H1 (cell line): Measurements from ENCODE around the gene MYBPH. TPM values are rescaled to one million over a fixed set of nuclear protein-coding genes. Genes with fewer than 3 reads are reported as not detected.

ENCODE experiments used
- CTCF ChIA-PET: fragments of 300-600 bp; sonication (Branson Sonifier 250); formaldehyde crosslinking; loops from one replicate; lab custom pipeline; 2021; ENCODE audit not compliant: partially characterized antibody; lab: Charles Lee
- POLR2A ChIA-PET: fragments of 300-600 bp; sonication (Branson Sonifier 250); formaldehyde crosslinking; loops from one replicate; lab custom pipeline; 2021; ENCODE audit warnings: inconsistent platforms; ENCODE audit not compliant: partially characterized antibody; lab: Charles Lee
- DNase-seq, 2 experiments: peaks; one replicate each; pipeline versions ENCODE4 v3.0.0 to v3.0.0-alpha.2; 2010 to 2022; ENCODE audit warnings: low spot score in 2 of 2, low read depth in 1 of 2, mixed read lengths in 1 of 2
- FAIRE-seq: peaks from 2 replicates; lab custom pipeline; 2011; peaks lifted over from hg19 to GRCh38; lab: Jason Lieb, UNC
- H2AFZ ChIP-seq: 2 replicates; pipeline ENCODE4 v1.8.1; 2012; ENCODE audit warnings: low read length, inconsistent platforms
- H2AK5ac ChIP-seq: 2 replicates; pipeline ENCODE4 v1.6.1; 2013; ENCODE audit warnings: low read depth, low read length
- H2BK120ac ChIP-seq: replicated peaks from 2 replicates; pipeline ENCODE3; 2013; ENCODE audit warnings: low read depth, low read length, inconsistent platforms
- H2BK12ac ChIP-seq: 2 replicates; pipeline ENCODE4 v1.6.1; 2013; ENCODE audit warnings: low read depth, low read length
- H2BK15ac ChIP-seq: 2 replicates; pipeline ENCODE4 v1.6.1; 2013; ENCODE audit warnings: low read length
- H2BK20ac ChIP-seq: 2 replicates; pipeline ENCODE4 v1.6.1; 2013; ENCODE audit warnings: low read length
- H2BK5ac ChIP-seq: 2 replicates; pipeline ENCODE4 v1.6.1; 2013; ENCODE audit warnings: low read depth, low read length
- H3K14ac ChIP-seq: 2 replicates; pipeline ENCODE4 v1.6.1; 2013; ENCODE audit warnings: inconsistent platforms; ENCODE audit not compliant: insufficient read length
- H3K18ac ChIP-seq: 2 replicates; pipeline ENCODE4 v1.6.1; 2013; ENCODE audit warnings: low read length; ENCODE audit errors: extremely low read depth
- H3K23ac ChIP-seq: 2 replicates; pipeline ENCODE4 v1.6.1; 2013; ENCODE audit warnings: inconsistent platforms; ENCODE audit not compliant: insufficient read length
- H3K23me2 ChIP-seq: 2 replicates; pipeline ENCODE4 v1.6.1; 2013; ENCODE audit warnings: low read depth, low read length
- H3K27ac ChIP-seq: 2 replicates; pipeline ENCODE4 v1.6.1; 2011; ENCODE audit warnings: low read depth, low read length, inconsistent platforms
- H3K27me3 ChIP-seq, 4 experiments: replicated peaks in 1 of 4; 1 replicate in 1 of 4; 2 replicates in 3 of 4; pipeline versions ENCODE4 v1.6.1 to v1.8.1; 2011 to 2013; ENCODE audit warnings: low read length in 3 of 4, mild to moderate bottlenecking in 3 of 4, inconsistent platforms in 2 of 4, mixed read lengths in 2 of 4, moderate library complexity in 1 of 4; ENCODE audit not compliant: control insufficient read depth in 3 of 4, insufficient read depth in 3 of 4; ENCODE audit errors: extremely low read depth in 1 of 4
- H3K36me3 ChIP-seq, 4 experiments: 2 replicates each; pipeline versions ENCODE4 v1.6.1 to v1.8.1; 2011 to 2013; ENCODE audit warnings: mild to moderate bottlenecking in 4 of 4, low read length in 3 of 4, moderate library complexity in 2 of 4, control low read depth in 1 of 4, inconsistent platforms in 1 of 4; ENCODE audit not compliant: insufficient read depth in 4 of 4, control insufficient read depth in 2 of 4
- H3K4ac ChIP-seq: replicated peaks from 2 replicates; pipeline ENCODE3; 2013; ENCODE audit warnings: low read length, low read depth, mixed read lengths, inconsistent platforms; ENCODE audit not compliant: insufficient read length
- H3K4me1 ChIP-seq, 4 experiments: replicated peaks in 1 of 4; 1 replicate in 1 of 4; 2 replicates in 3 of 4; pipeline versions ENCODE4 v1.6.1 to v1.8.1; 2011 to 2013; ENCODE audit warnings: low read length in 3 of 4, inconsistent platforms in 2 of 4, mixed read lengths in 1 of 4; ENCODE audit not compliant: insufficient read depth in 4 of 4, control insufficient read depth in 3 of 4
- H3K4me2 ChIP-seq, 2 experiments: 2 replicates each; pipeline versions ENCODE4 v1.6.1 to v1.8.1; 2011 to 2013; ENCODE audit warnings: low read depth in 2 of 2, low read length in 2 of 2, control low read depth in 1 of 2, inconsistent platforms in 1 of 2, mild to moderate bottlenecking in 1 of 2; ENCODE audit not compliant: insufficient read depth in 1 of 2
- H3K4me3 ChIP-seq, 4 experiments: fragments of 200-600, 300-600 bp in 1 of 4; sonication (generic), shearing (Covaris generic), sonication (Bioruptor Twin) in 1 of 4; 2 replicates each; pipeline versions ENCODE4 v1.5.1 to v1.8.1; 2011 to 2016; ENCODE audit warnings: low read length in 4 of 4, low read depth in 3 of 4, control low read depth in 2 of 4, inconsistent platforms in 2 of 4, mild to moderate bottlenecking in 2 of 4, mixed read lengths in 1 of 4, moderate library complexity in 1 of 4; ENCODE audit not compliant: insufficient read depth in 2 of 4; ENCODE audit errors: extremely low read depth in 1 of 4
- H3K56ac ChIP-seq: replicated peaks from 2 replicates; pipeline ENCODE3; 2013; ENCODE audit warnings: low read depth, mild to moderate bottlenecking, mixed read lengths, low read length, inconsistent platforms; ENCODE audit not compliant: insufficient read length
- H3K79me1 ChIP-seq: 2 replicates; pipeline ENCODE4 v1.6.1; 2013; ENCODE audit warnings: low read depth, low read length, control low read depth
- H3K79me2 ChIP-seq, 2 experiments: 2 replicates each; pipeline versions ENCODE4 v1.6.1 to v1.8.1; 2012 to 2013; ENCODE audit warnings: low read length in 2 of 2, mild to moderate bottlenecking in 2 of 2, inconsistent platforms in 1 of 2; ENCODE audit not compliant: insufficient read depth in 2 of 2, control insufficient read depth in 1 of 2
- H3K9ac ChIP-seq, 4 experiments: replicated peaks in 1 of 4; 1 replicate in 1 of 4; 2 replicates in 3 of 4; pipeline versions ENCODE4 v1.6.1 to v1.8.1; 2011 to 2013; ENCODE audit warnings: low read depth in 3 of 4, low read length in 3 of 4, control low read depth in 2 of 4, mild to moderate bottlenecking in 2 of 4, moderate library complexity in 2 of 4, inconsistent platforms in 1 of 4; ENCODE audit errors: extremely low read depth in 1 of 4
- H3K9me3 ChIP-seq, 2 experiments: 2 replicates each; pipeline versions ENCODE4 v1.6.1 to v1.8.1; 2012 to 2013; ENCODE audit warnings: mild to moderate bottlenecking in 2 of 2, moderate library complexity in 2 of 2, control low read depth in 1 of 2, inconsistent platforms in 1 of 2, low read depth in 1 of 2, low read length in 1 of 2, mixed read lengths in 1 of 2; ENCODE audit not compliant: insufficient read depth in 2 of 2
- H4K20me1 ChIP-seq, 2 experiments: replicated peaks in 1 of 2; 2 replicates each; pipeline versions ENCODE3 to v1.8.1; 2011 to 2013; ENCODE audit warnings: inconsistent platforms in 2 of 2, low read length in 2 of 2, mild to moderate bottlenecking in 1 of 2; ENCODE audit not compliant: insufficient read depth in 2 of 2, control insufficient read depth in 1 of 2
- H4K5ac ChIP-seq: 2 replicates; pipeline ENCODE4 v1.6.1; 2013; ENCODE audit warnings: low read length, low read depth, mixed read lengths, inconsistent platforms; ENCODE audit not compliant: insufficient read length
- H4K8ac ChIP-seq: 2 replicates; pipeline ENCODE4 v1.8.0; 2013; ENCODE audit warnings: mild to moderate bottlenecking, moderate library complexity, low read length, inconsistent platforms; ENCODE audit not compliant: insufficient read depth; ENCODE audit errors: extremely low read depth
- H4K91ac ChIP-seq: replicated peaks from 2 replicates; pipeline ENCODE3; 2013; ENCODE audit warnings: low read length, mixed read lengths, inconsistent platforms; ENCODE audit not compliant: insufficient read length
- BACH1 ChIP-seq: IDR thresholded peaks from 2 replicates; pipeline ENCODE4 v1.6.1; 2012; ENCODE audit warnings: low read length, improper control_type of control experiment
- CBX5 ChIP-seq: fragments of 300-800, 300-1000 bp; sonication (generic); IDR thresholded peaks from 2 replicates; pipeline ENCODE4 v1.7.1; 2016; ENCODE audit warnings: antibody characterized with exemption, low read length, low read depth
- MAX ChIP-seq: IDR thresholded peaks from 2 replicates; pipeline ENCODE4 v1.6.1; 2012; ENCODE audit warnings: inconsistent platforms
- PHF8 ChIP-seq: fragments of 200-600 bp; sonication (generic); conservative IDR thresholded peaks from 2 replicates; pipeline ENCODE4 v1.7.1; 2012; ENCODE audit warnings: low read depth, mild to moderate bottlenecking, inconsistent platforms, low read length, moderate library complexity
- SP2 ChIP-seq: IDR thresholded peaks from 2 replicates; pipeline ENCODE4 v1.6.1; 2012; ENCODE audit warnings: mild to moderate bottlenecking, low read length, inconsistent platforms
- SRF ChIP-seq: IDR thresholded peaks from 2 replicates; pipeline ENCODE4 v1.6.1; 2011; ENCODE audit warnings: mild to moderate bottlenecking, low read depth, low read length, moderate library complexity
- TAF7 ChIP-seq: optimal IDR thresholded peaks from 2 replicates; pipeline ENCODE3; 2011; ENCODE audit warnings: low read depth, mild to moderate bottlenecking, inconsistent platforms, low read length, moderate library complexity, borderline replicate concordance
- WGBS, 2 experiments: shearing (Covaris generic) in 1 of 2; methylation state at CpG; one replicate each; pipeline versions ENCODE4 v1.1.6 to v1.1.7; 2013 to 2015; ENCODE audit warnings: low lambda C conversion rate in 2 of 2, mixed read lengths in 2 of 2, inconsistent platforms in 1 of 2, low coverage in 1 of 2, missing lambda C conversion rate in 1 of 2; ENCODE audit not compliant: insufficient replicate concordance in 2 of 2, insufficient coverage in 1 of 2, insufficient read length in 1 of 2; ENCODE audit errors: extremely low coverage in 1 of 2, missing lambda C conversion rate in 1 of 2; 5-methylcytosine and 5-hydroxymethylcytosine counted together
- polyA plus RNA-seq, 7 experiments: library from polyadenylated mRNA; depleted of rRNA in 3 of 7; stranded (reverse) in 5 of 7; unstranded in 2 of 7; fragments of >200 nt in 5 of 7; fragments of 200-250 nt in 2 of 7; gene quantifications; 1 replicate in 5 of 7; 2 replicates in 1 of 7; 4 replicates in 1 of 7; pipeline versions ENCODE4 v1.2.1 to v1.2.3, GENCODE V29; 2011 to 2013; ENCODE audit warnings: missing spikeins in 2 of 7, mixed read lengths in 2 of 7
- total RNA-seq: library from RNA; stranded (reverse); fragmentation: NEBNext Ultra II Directional; extraction: Animal tissue kit (Norgen Biotek cat#: 25700); gene quantifications from 2 replicates; pipeline ENCODE4 v1.2.1, GENCODE V29; 2021

Gene MYBPH
- total and polyA plus RNA-seq, 2 of the 8 experiments (the other 6 are each of a cell fraction or from before 2014, with no cell fraction given), result not detected

DNA sequence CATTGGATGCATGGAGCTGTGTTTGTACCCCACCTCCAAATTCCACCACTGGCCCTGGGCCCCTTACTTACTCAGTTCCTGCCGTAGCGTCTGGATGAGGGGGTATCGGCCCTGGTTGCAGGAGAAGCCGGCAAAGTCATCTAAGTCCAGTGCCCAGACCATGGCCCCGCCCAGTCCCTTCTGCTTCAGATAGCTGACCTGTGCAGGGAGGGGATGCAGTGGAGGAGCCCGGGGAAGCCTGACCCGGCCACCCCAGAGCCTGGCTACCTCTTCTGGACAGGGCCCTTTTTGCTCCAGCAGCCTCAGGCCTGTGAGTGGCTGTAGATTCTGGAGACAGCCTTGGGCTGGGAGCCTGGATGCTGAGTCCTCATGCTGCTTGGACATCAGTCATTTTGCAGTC is 42.0 kb upstream of the MYBPH start:
- Histone ChIP-seq H2AK5ac (no peak overlapping the region), H3K79me1 (no peaks in the 10 kb centered on the region), H3K27me3 (no peaks in the 10 kb centered on the region), H3K4me3 (no peak overlapping the region), H4K91ac (no peak overlapping the region), H3K14ac (no peak overlapping the region), H4K20me1 (no peaks in the 10 kb centered on the region), H2BK120ac (no peak overlapping the region), H3K18ac (no peak overlapping the region), H3K4me1 (peaks cover 0 to 12% (median 11%) of the 10 kb centered on the region in 4 experiments; a peak in 6 of 7 replicates), H2BK12ac (no peak overlapping the region), H4K5ac (no peak overlapping the region), H3K56ac (no peak overlapping the region), H3K4ac (no peak overlapping the region), H2BK5ac (no peak overlapping the region), H3K27ac (no peak overlapping the region), H3K4me2 (no peak overlapping the region), H2BK15ac (no peak overlapping the region), H3K23me2 (no peaks in the 10 kb centered on the region), H2BK20ac (no peak overlapping the region), H3K79me2 (no peaks in the 10 kb centered on the region), H3K9ac (no peak overlapping the region), H3K23ac (no peak overlapping the region), H3K9me3 (no peaks in the 10 kb centered on the region), H2AFZ (no peak overlapping the region), H4K8ac (no peak overlapping the region; the same call in 1 of the 2 replicates), H3K36me3 (no peaks in the 10 kb centered on the region)
- DNase-seq (no peak), FAIRE-seq (no peak)
- POLR2A ChIA-PET, result interaction anchor here (0.9 kb wide), 1 partner anchor 10 kb away, joined by 3 read pairs; no protein-coding TSS in a partner anchor
- CTCF ChIA-PET, result interaction anchor here (0.6 to 18.1 kb wide), 32 partner anchors 8 to 195 kb away, joined by 3 to 479 read pairs (median 28); partner anchors contain the start of genes ADORA1, CHI3L1, CHIT1 and MYBPH
- WGBS, 2 experiments, result 92% methylated on average over 7 of the region's 7 CpGs; no CpG with 5 or more reads in 1 of the 2 experiments
- no peak for TF ChIP-seq TAF7
- no peak for TF ChIP-seq SRF
- TF ChIP-seq SP2, result no peak
- no peak for TF ChIP-seq BACH1
- no peak for TF ChIP-seq MAX
- TF ChIP-seq PHF8, result no peak
- TF ChIP-seq CBX5, result no peak
